ENCODE measurements around the gene CCDC59.
A peak's percentile ranks its signal among the peaks of the same experiment; 100 is the strongest.
"Not testable (repeated sequence)": the region's sequence is repeated elsewhere in the genome, so short reads cannot be mapped to it uniquely, and the experiment has no call there.

CCDC59 gene, protein sequence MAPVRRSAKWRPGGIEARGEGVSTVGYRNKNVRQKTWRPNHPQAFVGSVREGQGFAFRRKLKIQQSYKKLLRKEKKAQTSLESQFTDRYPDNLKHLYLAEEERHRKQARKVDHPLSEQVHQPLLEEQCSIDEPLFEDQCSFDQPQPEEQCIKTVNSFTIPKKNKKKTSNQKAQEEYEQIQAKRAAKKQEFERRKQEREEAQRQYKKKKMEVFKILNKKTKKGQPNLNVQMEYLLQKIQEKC

DNA sequence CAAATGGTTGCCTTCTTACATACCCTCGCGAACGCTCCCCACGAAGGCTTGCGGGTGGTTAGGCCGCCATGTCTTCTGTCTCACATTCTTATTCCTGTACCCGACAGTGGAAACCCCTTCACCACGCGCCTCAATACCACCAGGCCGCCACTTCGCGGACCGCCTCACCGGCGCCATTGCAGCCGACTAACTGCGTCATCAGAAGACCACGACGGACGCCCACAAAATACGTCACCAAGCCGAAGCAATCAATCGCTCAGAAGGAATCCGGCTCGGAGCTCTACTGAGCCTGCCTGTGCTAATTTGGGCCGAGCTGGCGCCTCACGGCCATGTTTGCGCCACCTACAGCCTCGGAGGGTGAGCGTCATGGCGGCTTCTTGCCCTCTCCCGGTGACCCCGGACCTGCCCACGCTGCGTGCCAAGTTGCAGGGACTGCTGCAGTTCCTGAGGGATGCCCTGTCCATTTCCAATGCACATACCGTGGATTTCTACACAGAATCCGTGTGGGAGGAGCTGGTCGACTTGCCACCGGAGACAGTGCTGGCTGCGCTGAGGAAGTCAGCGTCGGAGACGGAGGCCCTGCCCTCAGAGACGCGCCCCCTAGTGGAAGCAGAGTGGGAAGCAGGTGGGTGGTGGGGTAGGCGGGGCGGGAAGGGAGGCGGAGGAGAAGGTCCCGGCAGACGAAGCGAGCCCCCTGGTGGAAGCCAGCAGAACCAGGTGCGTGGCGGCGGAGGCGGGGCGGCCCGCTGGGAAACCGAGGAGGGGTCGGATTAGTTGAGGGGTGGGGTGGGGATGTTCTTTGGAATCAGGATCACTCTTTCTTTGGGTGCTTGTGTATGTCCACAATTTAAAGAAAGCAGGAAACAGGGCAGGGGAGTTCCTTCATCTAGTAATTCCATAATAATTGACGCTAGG lies at the start of gene CCDC59, which contains the start of gene METTL25:
Gene CCDC59 (minus strand): TSS at position 188 of the 915 bp plus-strand sequence. CDS start 11 bp downstream, at position 177.
Gene METTL25 (plus strand): TSS at position 330 of the 915 bp plus-strand sequence. CDS start 37 bp downstream, at position 367.
- Mint-ChIP-seq H3K36me3 (ENCODE audit: low read depth) (peaks cover 30% of the 10 kb centered on the region), H3K4me3 (peak within 1 kb of the TSS; percentile 96), H3K27me3 (ENCODE audit: low read depth) (no peaks in the 10 kb centered on the region), H3K9me3 (no peaks in the 10 kb centered on the region), H3K27ac (peak within 1 kb of the TSS; percentile 99), H3K4me1 (ENCODE audit: low read depth) (peaks cover 29% of the 10 kb centered on the region)
- DNase-seq (ENCODE audit: low spot score) = peak; percentile 96

DNA sequence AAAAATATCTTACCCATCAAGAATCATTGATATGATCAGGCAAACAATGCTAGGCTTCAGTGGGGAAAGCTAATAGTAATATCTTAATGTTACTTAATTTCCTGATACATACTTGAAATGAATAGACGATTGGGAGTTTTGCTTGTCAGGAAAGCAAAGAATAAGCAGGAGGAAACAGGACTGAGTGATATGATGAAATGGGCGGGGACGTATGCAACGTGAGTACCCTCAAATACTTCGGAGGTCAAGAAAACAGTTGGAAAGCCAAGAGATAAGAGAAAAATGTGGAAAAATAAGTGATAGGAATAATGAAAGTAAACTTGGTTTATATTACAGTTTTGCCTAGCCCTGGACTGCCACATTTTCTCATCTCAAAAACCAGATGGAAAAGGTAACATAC lies 49.3 kb upstream of the CCDC59 start:
- Mint-ChIP-seq H3K27me3 (ENCODE audit: low read depth) (no peaks in the 10 kb centered on the region), H3K9me3 (no peaks in the 10 kb centered on the region), H3K36me3 (ENCODE audit: low read depth) (no peaks in the 10 kb centered on the region), H3K4me1 (ENCODE audit: low read depth) (no peaks in the 10 kb centered on the region), H3K27ac (no peak overlapping the region), H3K4me3 (no peak overlapping the region)
- DNase-seq (ENCODE audit: low spot score) = no peak

DNA sequence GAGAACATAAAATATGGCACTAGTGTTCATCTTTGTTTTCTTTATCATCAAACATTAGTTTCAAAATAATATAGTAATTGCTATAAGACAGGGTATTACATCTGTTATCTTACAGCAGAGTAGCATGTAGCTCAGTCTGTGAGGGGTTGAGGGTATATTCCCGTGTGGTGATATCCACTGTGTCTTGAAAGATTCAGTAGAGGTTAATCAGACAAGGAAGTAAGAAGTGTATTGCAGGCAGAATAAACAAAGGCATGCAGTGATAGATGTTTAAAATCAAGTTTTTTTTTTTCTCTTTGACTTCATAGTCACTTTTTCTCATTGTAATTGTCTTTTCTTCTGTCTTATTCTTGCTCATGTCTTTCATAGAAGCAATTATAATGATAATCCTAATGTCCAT lies 48.5 kb upstream of the CCDC59 start:
- Mint-ChIP-seq H3K4me3 (no peak overlapping the region), H3K27ac (no peak overlapping the region), H3K9me3 (no peaks in the 10 kb centered on the region), H3K36me3 (ENCODE audit: low read depth) (no peaks in the 10 kb centered on the region), H3K4me1 (ENCODE audit: low read depth) (no peaks in the 10 kb centered on the region), H3K27me3 (ENCODE audit: low read depth) (no peaks in the 10 kb centered on the region)
- no peak for DNase-seq (ENCODE audit: low spot score)

DNA sequence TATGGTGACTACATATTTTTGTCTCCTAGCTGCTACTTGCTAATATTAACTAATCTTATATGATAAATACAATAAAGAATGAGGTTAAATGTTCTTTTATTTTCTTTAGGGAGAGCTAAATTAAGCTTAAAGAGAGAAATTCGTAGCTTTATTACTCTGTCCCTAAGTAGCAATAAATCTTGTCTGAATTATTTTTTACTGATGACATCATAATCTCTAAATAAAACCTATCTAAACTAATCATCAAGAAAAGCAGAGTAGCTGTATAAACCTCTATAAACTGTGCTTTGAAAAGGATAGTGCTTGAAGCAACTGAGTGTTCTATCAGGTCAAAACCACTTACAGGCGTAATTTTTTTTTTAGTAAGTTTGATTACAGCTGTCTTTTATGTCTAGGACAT lies 42.6 kb upstream of the CCDC59 start:
- Mint-ChIP-seq H3K36me3 (ENCODE audit: low read depth) (peaks cover 1% of the 10 kb centered on the region), H3K4me3 (no peak overlapping the region), H3K27me3 (ENCODE audit: low read depth) (no peaks in the 10 kb centered on the region), H3K27ac (no peak overlapping the region), H3K4me1 (ENCODE audit: low read depth) (no peaks in the 10 kb centered on the region), H3K9me3 (no peaks in the 10 kb centered on the region)
- DNase-seq (ENCODE audit: low spot score) = no peak

DNA sequence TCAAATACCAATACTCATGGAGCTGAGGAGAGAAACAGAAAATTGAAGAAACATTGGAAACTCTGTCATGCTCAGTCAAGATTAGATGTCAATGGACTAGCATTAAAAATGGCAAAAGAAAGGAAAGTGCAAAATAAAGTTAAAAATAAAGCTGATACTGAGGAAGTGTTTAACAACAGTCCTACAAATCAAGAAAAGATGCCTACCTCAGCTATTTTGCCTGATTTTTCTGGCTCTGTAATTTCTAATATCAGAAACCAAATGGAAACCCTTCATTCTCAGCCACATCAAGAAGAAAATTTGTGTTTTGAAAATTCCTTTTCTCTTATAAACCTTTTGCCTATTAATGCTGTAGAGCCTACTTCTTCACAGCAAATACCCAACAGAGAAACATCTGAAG lies 40.7 kb upstream of the CCDC59 start:
- Mint-ChIP-seq H3K27ac (no peak overlapping the region), H3K4me3 (no peak overlapping the region), H3K9me3 (no peaks in the 10 kb centered on the region), H3K27me3 (ENCODE audit: low read depth) (no peaks in the 10 kb centered on the region), H3K36me3 (ENCODE audit: low read depth) (peaks cover 1% of the 10 kb centered on the region), H3K4me1 (ENCODE audit: low read depth) (no peaks in the 10 kb centered on the region)
- no peak for DNase-seq (ENCODE audit: low spot score)

DNA sequence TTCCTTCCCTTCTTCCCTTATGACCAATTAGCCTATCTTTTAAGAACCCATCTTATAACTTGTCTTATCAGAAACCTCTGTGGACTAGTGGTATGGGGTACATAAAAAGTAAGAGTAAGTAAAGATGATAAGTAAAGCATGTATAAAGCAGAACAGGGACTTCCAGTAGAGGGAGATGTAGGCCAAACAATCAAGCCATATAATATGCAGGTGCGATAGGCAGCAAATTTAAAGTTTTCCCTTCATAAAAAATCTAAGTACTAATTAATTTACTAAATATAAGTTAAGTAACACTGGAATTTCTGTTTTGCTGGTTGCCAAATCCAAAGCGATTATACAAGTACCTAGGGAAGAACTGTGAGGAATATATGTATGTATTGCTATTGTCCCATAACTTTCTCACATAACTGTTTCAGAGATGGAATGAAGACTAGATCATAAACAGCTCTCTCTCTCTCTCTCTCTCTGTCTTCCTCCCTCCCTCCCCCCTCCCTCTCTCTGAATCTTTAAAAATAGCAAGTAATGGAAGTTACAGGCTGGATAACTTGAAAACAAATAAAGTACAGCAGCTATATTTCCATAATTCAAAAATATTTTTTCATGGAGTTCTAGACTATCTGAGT lies 25.9 kb upstream of the CCDC59 start:
- Mint-ChIP-seq H3K4me1 (ENCODE audit: low read depth) (no peaks in the 10 kb centered on the region), H3K4me3 (no peak overlapping the region), H3K36me3 (ENCODE audit: low read depth) (no peaks in the 10 kb centered on the region), H3K27ac (no peak overlapping the region), H3K27me3 (ENCODE audit: low read depth) (no peaks in the 10 kb centered on the region), H3K9me3 (no peaks in the 10 kb centered on the region)
- DNase-seq (ENCODE audit: low spot score) = no peak

DNA sequence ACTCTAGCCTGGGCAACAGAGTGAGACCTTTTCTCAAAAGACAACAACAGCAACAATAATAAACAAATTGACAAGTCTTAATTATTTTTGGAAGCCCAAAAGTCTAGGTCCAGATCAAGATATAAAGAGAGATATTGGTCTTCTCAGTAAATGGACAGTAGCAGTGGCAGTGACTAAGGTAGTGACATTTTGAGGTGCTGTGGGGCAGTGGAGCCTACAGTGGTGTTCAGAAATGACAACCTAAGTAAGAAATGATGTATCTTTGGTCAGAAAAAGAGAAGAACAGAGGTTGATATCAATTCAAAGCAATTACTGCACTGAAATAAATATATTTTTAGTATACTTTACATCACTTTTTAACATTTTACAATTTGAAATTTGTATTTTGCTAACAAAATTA lies 20.8 kb upstream of the CCDC59 start:
- Mint-ChIP-seq H3K27ac (no peak overlapping the region), H3K27me3 (ENCODE audit: low read depth) (no peaks in the 10 kb centered on the region), H3K4me1 (ENCODE audit: low read depth) (peaks cover 6% of the 10 kb centered on the region), H3K36me3 (ENCODE audit: low read depth) (no peaks in the 10 kb centered on the region), H3K9me3 (peaks cover 6% of the 10 kb centered on the region), H3K4me3 (no peak overlapping the region)
- DNase-seq (ENCODE audit: low spot score) = no peak

- H3K27ac Mint-ChIP-seq = no peak overlapping the region
Measured at GRCh38 chr12:82375201-82375600, 17.0 kb upstream of the CCDC59 start.

DNA sequence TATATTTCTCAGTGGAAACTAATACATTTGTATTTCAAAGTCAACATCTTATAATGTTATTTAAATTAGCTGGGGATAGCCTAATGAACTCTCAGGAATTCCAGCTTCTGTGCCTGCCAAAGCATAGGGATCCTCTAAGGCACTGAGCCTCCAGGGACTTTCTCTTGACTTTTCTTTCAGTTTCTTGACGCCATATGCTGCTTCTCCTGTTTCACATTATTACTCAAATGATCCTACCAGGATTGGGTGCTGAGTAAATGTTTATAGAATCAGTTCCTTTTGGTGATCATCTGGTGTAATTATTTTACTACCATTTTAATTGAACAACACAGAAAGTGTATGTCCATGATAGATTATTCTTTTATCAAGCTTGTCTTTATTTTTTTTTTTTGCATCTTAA lies 8.0 kb upstream of the CCDC59 start:
- H3K27ac Mint-ChIP-seq = no peak overlapping the region

More at GRCh38 chr12:82375201-82375600, 17.0 kb upstream of the CCDC59 start:
- Mint-ChIP-seq H3K36me3 (ENCODE audit: low read depth) (no peaks in the 10 kb centered on the region), H3K27me3 (ENCODE audit: low read depth) (no peaks in the 10 kb centered on the region), H3K9me3 (peaks cover 6% of the 10 kb centered on the region), H3K4me3 (no peak overlapping the region), H3K4me1 (ENCODE audit: low read depth) (peaks cover 6% of the 10 kb centered on the region)
- DNase-seq (ENCODE audit: low spot score) = no peak

DNA sequence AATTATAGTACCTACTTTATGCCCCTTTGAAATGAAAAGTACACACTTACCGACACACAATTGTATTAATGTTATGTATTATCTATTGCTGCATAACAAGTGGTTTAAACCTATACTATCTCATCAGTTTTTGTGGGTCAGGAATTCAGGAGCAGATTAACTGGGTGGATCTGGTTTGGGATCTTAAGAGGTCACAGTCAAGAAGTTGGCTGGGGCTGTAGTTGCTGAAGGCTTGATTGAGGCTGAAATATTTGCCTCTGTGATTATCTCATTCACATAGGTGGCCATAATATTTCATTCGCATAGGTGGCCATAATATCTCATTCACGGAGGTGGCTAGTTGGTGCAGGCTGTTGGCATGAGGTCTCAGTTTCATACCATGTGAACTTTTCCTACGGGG lies 5.8 kb upstream of the CCDC59 start:
- DNase-seq (ENCODE audit: low spot score) = no peak
- no peaks in the 10 kb centered on the region for H3K27me3 Mint-ChIP-seq (ENCODE audit: low read depth)
- peaks cover 10% of the 10 kb centered on the region for H3K4me1 Mint-ChIP-seq (ENCODE audit: low read depth)
- H3K4me3 Mint-ChIP-seq = no peak overlapping the region
- H3K36me3 Mint-ChIP-seq (ENCODE audit: low read depth) = peaks cover 7% of the 10 kb centered on the region
- H3K27ac Mint-ChIP-seq = no peak overlapping the region
- H3K9me3 Mint-ChIP-seq = peaks cover 4% of the 10 kb centered on the region

More for the DNA sequence above, 8.0 kb upstream of the CCDC59 start:
- peaks cover 11% of the 10 kb centered on the region for H3K9me3 Mint-ChIP-seq
- no peaks in the 10 kb centered on the region for H3K4me1 Mint-ChIP-seq (ENCODE audit: low read depth)
- H3K4me3 Mint-ChIP-seq = no peak overlapping the region
- H3K36me3 Mint-ChIP-seq (ENCODE audit: low read depth) = peaks cover 4% of the 10 kb centered on the region
- no peak for DNase-seq (ENCODE audit: low spot score)
- H3K27me3 Mint-ChIP-seq (ENCODE audit: low read depth) = no peaks in the 10 kb centered on the region

- no peak overlapping the region for H3K4me3 Mint-ChIP-seq
- peaks cover 13% of the 10 kb centered on the region for H3K36me3 Mint-ChIP-seq (ENCODE audit: low read depth)
- no peak overlapping the region for H3K27ac Mint-ChIP-seq
- no peak for DNase-seq (ENCODE audit: low spot score)
- no peaks in the 10 kb centered on the region for H3K9me3 Mint-ChIP-seq
- peaks cover 15% of the 10 kb centered on the region for H3K4me1 Mint-ChIP-seq (ENCODE audit: low read depth)
- H3K27me3 Mint-ChIP-seq (ENCODE audit: low read depth) = no peaks in the 10 kb centered on the region
Measured at GRCh38 chr12:82361461-82361915, 3.3 kb upstream of the CCDC59 start.

GRCh38 chr12:82360834-82361233 lies 2.6 kb upstream of the CCDC59 start:
- not testable (repeated sequence) for DNase-seq (ENCODE audit: low spot score); H3K27me3 Mint-ChIP-seq (ENCODE audit: low read depth); H3K9me3 Mint-ChIP-seq; H3K4me3 Mint-ChIP-seq; H3K27ac Mint-ChIP-seq
- Mint-ChIP-seq H3K36me3 (ENCODE audit: low read depth) (peaks cover 16% of the 10 kb centered on the region), H3K4me1 (ENCODE audit: low read depth) (peaks cover 21% of the 10 kb centered on the region)

DNA sequence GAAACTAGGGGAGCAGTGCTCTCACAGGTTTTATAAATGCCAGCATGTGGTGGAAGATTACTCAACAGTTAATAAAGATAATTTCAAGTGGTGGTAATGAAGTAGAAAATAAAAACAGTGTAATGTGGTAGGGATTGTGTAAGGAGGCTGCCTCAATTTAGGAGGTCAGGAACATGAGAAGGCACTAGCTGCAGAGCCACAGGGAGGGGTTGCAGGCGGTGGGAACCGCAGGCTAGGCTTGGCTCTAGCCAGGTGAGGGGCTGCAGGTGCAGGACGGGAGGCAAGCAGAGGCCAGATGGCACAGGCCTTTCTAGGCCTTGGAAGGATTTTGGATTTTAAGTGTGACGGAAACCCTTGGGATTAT lies 910 bp upstream of the CCDC59 start:
- Mint-ChIP-seq H3K27ac (peak overlapping the region; percentile 4), H3K36me3 (ENCODE audit: low read depth) (peaks cover 25% of the 10 kb centered on the region), H3K4me1 (ENCODE audit: low read depth) (peaks cover 29% of the 10 kb centered on the region), H3K4me3 (peak overlapping the region; percentile 96), H3K9me3 (no peaks in the 10 kb centered on the region), H3K27me3 (ENCODE audit: low read depth) (no peaks in the 10 kb centered on the region)
- DNase-seq (ENCODE audit: low spot score) = no peak

- H3K36me3 Mint-ChIP-seq (ENCODE audit: low read depth) = peaks cover 34% of the 10 kb centered on the region
- no peak for DNase-seq (ENCODE audit: low spot score)
- peak overlapping the region; percentile 99 for H3K27ac Mint-ChIP-seq
- no peaks in the 10 kb centered on the region for H3K9me3 Mint-ChIP-seq
- H3K27me3 Mint-ChIP-seq (ENCODE audit: low read depth) = no peaks in the 10 kb centered on the region
- peaks cover 29% of the 10 kb centered on the region for H3K4me1 Mint-ChIP-seq (ENCODE audit: low read depth)
- peak overlapping the region; percentile 96 for H3K4me3 Mint-ChIP-seq
Measured at GRCh38 chr12:82357845-82358199, 365 bp downstream of the CCDC59 start.
